ENCODE measurements around the gene CDH13.

GRCh38 chr16:83508295-83508694 is 881.5 kb downstream of the CDH13 start:
- no peak for TF ChIP-seq CTCF (IDR thresholded peaks at IDR 0.05)
- no peak for TF ChIP-seq POLR2A (IDR thresholded peaks at IDR 0.05)
